HG02943 (cell line): ENCODE data around the gene HBS1L.

Source experiments
- ATAC-seq: cut with Tn5 transposase; IDR thresholded peaks from one replicate; pipeline ENCODE4 v1.9.1; 2021; ENCODE audit warnings: mild to moderate bottlenecking, low read depth, moderate library complexity; ENCODE audit not compliant: unreplicated experiment

The HBS1L gene

DNA sequence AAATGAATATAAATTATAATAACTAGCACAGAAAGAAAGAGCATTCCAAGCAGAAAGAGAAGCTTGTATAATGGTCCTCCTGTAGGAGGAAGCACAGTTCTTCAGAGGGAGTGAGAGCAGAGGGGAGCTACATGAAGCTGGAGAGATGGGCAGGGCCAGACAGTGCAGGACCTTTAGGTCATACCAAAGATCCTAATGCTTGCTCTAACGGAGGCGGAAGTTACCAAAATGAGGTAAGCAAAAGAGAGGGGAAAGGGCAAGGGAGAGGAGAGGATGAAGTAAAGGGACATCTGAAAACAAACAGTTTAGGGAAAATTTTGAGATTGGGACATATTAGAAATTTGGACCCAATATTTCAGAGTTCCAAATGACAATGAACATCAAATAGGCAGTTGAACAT is 50.2 kb downstream of the HBS1L start:
- ATAC-seq = no peak

DNA sequence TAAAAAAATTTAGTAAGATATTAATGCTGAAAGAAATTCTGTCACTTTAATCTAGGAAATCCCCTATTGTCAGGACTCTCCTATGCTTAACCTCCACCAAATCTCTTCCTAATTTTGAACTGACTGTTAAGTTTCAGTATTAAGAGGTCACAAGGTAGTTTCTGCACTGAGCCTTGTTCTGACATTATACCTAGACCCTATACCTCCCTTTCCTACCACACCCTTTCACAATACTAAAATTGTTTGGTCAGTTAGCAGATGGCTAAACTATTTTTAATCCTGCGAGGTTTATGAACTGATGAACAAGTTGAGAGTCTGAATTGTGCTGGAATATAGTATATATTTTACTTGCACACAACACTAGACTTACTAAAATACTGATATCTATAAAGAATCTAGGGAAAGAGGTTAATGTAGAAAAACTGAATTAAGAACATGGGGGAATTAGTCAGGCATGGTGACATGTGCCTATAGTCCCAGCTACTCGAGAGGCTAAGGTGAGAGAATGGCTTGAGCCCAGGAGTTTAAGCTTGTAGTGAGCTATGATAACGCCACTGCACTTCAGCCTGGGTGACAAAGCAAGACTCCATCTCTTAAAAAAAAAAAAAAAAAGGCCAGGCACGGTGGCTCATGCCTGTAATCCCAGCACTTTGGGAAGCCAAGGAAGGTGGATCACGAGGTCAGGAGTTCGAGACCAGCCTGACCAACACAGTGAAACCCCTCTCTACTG is 51.5 kb downstream of the HBS1L start:
- peak; percentile 90 for ATAC-seq

DNA sequence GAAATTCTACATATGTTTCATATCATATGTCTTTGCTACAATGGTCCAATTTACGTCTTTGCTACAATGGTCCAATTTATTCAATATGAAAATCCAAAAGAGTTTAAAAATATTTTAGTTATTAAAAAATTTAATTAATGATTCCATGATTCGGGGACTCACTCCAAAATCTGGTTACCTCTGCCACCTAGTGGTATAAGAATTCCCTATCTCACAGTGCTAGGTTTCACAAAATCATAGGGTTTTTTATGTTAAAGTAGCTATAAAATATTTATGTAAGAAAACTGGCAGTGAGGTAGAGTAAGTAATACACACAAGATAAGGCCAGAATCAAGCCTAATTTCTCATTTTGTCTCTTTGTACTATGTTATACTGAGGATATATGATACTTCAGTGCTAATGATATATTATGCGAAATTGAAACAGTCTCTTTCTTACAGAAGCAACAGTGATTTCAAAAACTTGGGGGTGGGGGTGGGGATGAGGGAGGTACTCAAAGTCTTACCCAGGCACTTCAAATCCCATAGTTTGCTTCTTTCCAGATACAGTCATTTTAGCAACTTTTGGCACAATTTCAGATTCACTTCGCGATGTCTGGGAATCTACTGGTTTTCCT is 52.3 kb downstream of the HBS1L start:
- no peak for ATAC-seq

DNA sequence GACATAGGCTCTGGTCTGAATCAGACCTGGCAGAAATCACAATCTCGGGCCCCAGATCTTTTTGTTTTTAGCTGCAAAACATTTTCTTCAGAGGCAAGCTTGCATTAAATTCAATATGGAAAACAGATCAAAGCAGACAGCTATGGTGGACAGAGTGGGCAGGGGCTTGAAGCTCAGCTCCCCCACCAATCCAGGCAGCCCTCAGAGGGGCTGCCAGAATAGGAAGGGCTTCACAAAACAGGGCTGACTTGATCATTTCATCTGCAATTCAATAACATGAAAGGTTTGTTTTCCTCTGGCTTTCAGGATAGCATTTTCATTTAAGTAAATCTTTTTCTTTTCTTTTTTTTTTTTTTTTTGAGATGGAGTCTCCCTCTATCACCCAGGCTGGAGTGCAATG is 55.5 kb downstream of the HBS1L start:
- no peak for ATAC-seq

DNA sequence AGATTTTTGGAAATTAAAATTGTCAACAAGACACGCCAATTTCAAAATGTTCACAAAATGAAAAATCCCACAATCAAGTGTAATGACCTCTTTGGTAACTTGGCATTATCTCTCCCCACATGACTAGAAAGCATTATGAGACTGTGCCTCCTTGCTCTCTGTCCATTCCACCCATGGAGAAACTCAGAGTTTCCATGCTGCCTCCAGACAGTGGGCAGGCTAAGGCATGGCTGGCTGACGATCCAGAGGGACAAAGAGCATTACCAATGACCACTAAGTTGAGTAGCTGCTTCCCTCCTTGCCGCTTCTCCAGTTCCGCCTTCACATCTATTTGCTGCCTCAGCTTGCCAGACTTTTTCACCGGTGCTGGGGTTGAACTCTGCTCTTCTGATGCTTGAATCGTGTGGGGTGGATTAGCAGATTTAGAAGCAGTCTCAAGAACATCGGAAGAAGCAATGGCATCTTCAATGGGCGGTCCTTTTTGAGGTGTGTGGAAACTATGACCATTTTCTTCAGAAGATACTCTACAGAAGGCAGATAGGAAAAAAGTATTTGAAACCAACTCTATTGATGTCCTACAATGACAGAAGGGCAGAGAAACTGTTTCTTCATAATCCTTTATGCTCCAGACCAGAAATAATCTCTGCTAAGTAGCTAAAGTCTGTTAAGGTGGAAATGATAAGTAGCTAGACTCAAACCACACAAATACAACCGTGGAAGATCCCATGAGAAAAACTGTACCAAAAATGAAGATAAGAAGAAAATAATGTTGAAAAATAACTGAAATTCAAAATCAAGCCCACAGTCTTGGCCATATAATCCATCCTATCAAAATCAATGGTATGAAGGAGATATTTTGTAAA is 57.3 kb downstream of the HBS1L start:
- no peak for ATAC-seq

DNA sequence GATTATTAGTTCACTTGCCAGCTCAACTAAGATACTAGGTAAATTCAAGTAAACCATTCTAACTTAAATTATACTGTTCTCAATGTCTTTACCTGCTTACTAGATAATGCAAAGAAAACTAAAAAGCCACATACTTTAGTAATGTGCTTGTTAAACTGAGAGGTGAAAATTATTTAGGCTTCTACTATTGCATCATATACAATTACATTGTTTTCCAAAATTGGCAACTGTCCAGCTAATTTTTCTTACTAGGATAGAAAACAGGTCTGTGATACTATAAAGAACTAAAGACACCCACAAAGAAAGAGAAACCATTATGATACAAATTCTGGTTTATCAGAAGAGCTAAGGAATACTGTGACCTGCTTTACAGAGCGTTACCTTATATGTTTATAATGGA is 59.1 kb downstream of the HBS1L start:
- ATAC-seq = no peak

DNA sequence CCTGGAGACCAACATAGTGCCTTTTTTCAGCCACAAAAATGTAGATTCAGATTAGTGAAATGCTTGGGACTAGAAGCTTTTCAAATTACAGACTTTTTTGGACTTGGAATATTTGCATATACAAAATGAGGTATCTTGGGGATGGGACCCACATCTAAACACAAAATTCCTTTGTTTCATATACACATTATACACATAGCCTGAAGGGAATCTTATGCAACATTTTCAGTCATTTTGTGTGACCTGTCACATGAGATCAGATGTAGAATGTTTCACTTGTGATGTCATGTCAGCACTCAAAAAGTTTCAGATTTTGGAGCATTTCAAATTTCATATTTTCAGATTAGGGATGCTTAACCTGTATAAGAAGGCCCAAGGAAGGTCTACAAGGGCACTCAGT is 60.2 kb downstream of the HBS1L start:
- ATAC-seq = no peak

DNA sequence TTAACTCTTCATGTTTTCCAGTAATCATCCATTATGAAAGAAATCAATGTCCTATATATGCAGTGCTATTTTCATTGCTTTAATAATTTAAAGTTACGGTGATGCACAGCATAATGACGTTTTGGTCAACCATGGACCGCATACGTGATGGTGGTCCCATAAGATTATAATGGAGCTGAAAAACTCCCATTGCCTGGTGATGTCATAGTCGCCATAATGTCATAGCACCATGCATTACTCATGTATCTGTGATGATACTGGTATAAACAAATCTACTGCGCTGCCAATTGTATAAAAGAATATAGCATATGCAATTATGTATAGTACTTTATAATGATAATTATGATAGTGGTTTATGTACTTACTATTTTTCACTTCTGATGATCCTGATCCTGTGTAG is 62.5 kb downstream of the HBS1L start:
- ATAC-seq = no peak

DNA sequence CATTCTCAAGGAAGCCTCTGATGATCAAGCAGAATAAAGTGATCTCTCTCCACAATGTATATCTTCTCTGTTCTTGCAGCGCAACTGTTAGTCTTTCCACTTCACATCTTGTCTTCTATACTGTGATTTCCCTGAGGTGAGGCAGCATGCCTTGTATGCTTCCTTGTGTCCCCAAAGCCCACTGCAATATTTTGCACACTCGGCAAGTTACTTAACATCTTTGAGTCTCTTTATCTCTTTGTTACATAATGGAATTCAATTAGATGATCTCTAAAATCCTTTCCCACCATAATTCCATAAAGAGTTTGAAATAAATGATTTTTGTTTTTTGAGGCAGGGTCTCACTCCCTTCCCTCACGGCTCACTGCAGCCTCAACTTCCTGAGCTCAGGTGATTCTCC is 64.4 kb downstream of the HBS1L start:
- ATAC-seq = no peak

DNA sequence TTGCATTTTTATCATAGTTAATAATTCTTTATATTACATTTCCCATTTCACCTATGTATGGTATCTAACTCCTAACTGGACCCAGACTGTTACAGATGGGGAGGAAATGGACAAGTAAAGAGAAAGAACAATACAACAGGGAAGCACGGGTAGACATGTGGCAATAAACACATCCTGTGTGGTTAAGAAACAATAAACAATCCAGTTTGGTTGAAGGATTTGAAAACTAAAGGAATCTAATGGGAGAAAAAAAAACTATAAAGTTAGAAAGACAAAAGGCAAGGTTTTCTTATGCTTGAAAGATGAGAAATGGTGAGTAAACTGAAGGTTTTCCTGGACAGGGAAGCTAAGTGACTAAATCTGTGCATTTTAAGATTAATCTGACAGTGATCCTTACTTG is 69.8 kb downstream of the HBS1L start:
- ATAC-seq = no peak

DNA sequence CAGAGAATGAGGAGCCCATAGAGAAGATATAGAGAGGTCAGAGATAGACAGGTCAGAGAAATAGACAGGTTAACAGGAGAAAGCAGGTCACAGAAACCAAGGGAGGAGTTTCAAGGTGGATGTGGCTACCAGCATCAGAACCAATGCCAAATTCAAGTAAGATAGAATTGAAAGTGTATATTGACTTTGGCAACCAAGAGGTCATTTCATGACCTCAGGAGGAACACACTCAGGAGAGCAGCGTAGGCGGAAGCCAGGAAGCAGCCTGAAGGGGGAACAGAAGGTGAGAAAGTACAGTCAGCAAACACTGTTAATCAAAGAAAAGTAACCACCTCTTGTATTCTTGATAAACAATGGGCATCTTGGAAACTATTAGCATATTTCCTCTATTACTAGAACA is 70.8 kb downstream of the HBS1L start:
- no peak for ATAC-seq

DNA sequence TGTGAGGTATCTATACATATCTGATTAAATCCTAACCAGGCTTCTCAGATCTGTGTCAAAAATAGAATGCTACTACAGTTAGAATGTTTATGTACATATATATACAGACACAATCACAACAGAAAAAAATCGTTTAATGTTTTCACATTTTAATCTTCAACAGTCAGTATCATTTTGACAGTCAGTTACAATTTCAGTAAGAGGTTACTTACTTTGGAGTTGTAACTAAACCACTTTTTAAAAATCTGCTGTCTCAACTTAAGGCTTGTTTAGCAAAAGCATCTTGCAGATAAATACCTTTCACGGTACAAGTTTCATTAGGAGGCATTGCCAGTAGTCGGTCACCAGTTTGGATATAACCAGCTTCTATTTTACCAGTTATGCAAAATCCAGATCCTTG is 72.5 kb downstream of the HBS1L start:
- ATAC-seq = no peak

DNA sequence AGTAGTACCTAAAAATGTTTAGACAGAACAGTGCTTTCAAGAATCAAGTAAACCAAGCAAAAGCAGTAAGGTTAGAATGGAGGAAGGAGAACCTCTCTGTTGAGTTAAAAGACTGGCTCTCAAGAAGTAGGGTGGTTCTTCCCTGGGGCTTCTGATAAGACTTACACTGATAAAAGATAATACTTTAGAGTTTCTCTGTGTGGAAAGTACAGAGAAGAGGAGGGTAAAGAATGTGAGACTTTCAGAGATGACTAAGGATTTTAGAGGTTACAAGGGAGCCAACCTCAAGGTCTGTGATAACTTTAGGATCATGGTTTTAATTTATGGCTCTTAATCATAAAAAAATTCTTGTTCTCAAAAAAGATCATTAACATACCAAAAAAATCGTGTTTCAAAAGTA is 73.8 kb downstream of the HBS1L start:
- no peak for ATAC-seq

DNA sequence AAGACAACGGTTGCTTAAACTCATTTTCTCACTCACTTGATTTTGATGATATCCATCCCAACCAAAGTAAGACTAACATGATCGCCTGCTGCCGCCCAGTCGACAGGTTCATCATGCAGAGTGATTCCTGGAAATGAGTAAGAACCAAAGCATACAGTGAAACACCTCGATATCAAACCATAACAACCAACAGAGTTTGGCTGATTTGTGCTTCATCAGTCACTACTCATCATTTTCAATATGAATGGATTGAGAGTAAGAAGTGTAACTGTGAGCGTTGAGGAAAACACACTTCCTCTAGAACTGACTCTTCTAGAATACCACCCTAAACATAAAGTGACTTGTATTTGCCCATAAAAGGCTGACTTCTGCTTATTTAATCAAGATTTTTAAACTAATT is 75.5 kb downstream of the HBS1L start:
- ATAC-seq = no peak

DNA sequence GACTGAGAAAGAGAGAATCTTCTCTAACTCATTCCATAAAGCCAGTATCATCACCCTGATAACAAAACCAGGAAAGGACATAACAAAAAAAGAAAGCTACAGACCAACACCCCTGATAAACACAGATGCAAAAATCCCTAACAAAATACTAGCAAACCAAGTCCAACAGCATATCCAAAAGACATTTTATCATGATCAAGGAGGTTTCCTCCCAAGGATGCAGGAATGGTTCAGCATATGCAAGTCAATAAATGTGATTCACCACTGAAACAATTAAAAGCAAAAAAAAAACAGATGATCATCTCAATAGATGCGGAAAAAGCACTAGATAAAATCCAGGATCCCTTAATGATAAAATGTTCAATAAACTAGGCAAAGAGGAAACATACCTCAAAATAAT is 80.3 kb downstream of the HBS1L start:
- ATAC-seq = no peak

DNA sequence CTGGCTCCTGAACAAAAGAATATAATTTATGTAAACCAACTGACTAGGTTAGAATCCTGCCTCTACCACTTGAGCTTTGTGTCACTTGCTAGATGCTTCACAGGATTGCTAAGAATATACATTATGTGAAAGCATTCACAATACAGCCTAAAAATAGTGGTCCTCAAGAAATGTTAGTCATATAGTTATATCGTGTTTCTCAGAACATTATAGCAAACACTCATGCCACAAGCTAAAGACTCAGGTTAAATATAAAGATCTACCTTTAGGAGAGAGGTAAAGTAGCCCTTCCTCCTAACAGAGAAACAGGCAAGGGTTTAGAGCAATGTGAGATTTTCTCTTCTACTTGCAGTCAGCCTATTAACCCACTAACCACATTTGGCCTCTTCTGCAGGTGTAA is 86.9 kb downstream of the HBS1L start:
- ATAC-seq = no peak

DNA sequence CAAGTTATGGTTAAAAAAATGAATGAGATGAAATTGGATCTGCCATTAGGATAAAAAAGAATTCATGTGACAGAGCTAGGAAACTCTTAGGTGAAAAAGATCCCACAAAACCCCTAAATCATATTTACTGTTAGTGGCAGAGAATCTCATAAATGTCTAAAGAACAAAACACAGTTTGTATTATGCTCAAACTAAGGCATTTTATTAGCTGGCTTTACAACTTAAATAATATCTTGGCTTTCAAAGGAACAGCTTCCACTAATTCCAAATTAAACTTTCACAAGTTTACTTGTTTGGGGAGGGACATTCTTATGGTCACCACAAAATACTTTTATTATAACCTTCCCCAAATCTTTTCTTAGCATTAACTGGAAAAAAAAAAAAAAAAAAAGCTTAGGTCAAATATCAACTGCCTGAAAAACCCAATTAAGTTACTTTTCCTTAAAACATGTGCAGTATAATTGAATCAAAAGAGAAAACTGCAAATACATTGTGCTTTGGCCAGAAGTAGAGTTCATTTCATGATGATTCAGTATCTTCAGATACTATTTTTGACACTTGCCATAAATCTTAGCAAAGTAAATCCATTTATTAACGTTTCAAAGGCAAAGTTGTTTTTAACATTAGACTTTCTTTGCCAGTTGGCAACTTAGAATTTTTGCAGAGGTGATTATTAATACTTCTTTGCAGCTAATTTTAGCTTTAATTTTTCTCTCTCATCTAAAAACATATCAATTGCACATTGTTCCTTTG is 90.0 kb downstream of the HBS1L start:
- no peak for ATAC-seq

DNA sequence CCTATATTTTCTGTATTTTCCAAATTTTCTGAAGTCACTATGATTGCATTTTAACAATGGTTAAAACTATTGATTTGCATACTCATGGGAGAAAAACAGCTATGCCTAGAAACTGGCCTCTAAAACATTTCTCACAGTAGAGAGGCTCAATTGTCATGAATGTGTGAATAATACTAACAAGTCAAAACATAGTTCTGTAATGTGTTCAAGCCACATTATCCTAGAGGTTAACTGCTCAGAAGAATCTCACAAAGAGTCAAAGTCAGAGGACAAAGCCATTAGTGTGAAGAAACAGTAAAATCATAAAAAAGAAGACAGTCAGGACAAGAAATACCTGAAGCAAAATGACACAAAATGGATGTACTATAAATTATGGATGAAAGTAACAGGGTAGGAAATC is 92.2 kb downstream of the HBS1L start:
- no peak for ATAC-seq

DNA sequence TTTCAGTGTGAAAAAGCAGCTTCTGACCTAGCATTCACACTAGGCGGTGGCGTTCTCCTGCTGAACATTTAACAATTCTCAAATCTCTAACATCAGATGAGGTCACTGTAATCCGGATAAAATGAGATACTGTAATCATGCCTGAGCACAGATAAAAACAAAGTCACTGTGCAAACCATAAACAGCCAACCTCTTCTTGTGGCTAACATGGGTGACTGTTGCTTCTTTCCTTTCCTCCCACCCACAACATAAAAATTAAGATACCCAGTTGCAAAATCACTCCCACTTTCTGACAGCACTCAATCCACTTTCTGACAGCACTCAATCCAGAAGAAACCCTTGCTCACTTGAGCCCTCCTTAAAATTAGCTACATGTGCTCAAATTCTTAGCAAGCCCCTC is 93.3 kb downstream of the HBS1L start:
- no peak for ATAC-seq

DNA sequence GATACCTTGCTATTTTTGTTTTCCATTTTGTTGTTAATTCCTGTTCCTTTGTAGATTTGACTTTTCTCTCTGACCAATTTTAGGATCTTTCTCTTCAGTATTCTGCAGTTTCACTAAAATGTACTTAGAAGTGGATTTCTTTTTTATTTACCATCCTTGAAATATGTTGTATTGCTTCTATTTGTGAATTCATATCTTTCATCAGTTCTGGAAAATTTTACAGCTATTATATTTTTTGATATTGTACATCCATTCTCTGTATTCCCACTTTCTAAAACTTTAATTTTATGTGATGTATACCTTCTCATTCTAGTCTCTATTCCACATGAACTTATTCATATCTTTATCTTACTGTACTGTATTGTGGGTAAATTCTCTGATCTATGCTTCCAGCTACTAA is 95.0 kb downstream of the HBS1L start:
- ATAC-seq = no peak

DNA sequence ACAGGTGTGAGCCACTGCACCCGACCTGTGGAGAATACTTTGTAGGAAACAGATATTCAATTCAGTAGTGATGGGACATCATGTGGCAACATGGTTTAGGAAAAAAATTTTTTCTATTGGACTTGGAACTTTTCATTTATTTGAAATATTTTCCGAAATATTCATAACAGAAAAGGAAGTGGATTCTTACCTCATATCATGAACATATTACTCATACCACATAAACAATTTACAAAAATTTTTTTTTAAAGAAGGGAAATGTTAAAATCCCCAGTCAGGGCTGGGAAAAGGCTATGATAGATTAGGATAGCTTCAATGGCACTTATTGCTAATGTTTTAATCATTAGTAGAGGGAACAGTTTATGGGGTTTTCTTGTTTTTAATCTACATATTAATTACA is 97.9 kb downstream of the HBS1L start:
- no peak for ATAC-seq
